Liver (tissue), 9 donors: ENCODE data around the gene WDR19. TPM values are rescaled to one million over a fixed set of nuclear protein-coding genes. Genes with fewer than 3 reads are reported as not detected.

Source experiments
- DNase-seq: peaks from one replicate; pipeline ENCODE4 v3.0.0-alpha.2; 2017; ENCODE audit warnings: low spot score
- H3K27ac ChIP-seq, 2 donors: one replicate each; pipeline ENCODE4 v1.7.0; 2013; ENCODE audit warnings: inconsistent platforms in 2 of 2, low read length in 2 of 2, control low read depth in 1 of 2, low read depth in 1 of 2, mild to moderate bottlenecking in 1 of 2
- H3K27me3 ChIP-seq, 4 donors: one replicate each; pipeline versions ENCODE4 v1.6.1 to v1.7.0; 2013; ENCODE audit warnings: low read length in 3 of 4, inconsistent platforms in 1 of 4, mild to moderate bottlenecking in 1 of 4, moderate library complexity in 1 of 4; ENCODE audit not compliant: control insufficient read depth in 4 of 4, insufficient read depth in 4 of 4
- H3K36me3 ChIP-seq, 4 donors: one replicate each; pipeline versions ENCODE4 v1.6.1 to v1.7.0; 2013; ENCODE audit warnings: low read length in 3 of 4, mild to moderate bottlenecking in 3 of 4, low read depth in 1 of 4, moderate library complexity in 1 of 4; ENCODE audit not compliant: control insufficient read depth in 4 of 4, insufficient read depth in 3 of 4
- H3K4me1 ChIP-seq, 4 donors: one replicate each; pipeline versions ENCODE4 v1.6.1 to v1.7.0; 2013; ENCODE audit warnings: low read length in 3 of 4, mild to moderate bottlenecking in 3 of 4, moderate library complexity in 1 of 4; ENCODE audit not compliant: control insufficient read depth in 4 of 4, insufficient read depth in 4 of 4
- H3K4me3 ChIP-seq, 3 donors: one replicate each; pipeline versions ENCODE4 v1.6.1 to v1.7.0; 2013; ENCODE audit warnings: low read length in 3 of 3, control low read depth in 1 of 3, low read depth in 1 of 3, mild to moderate bottlenecking in 1 of 3
- H3K9ac ChIP-seq, 2 donors: one replicate each; pipeline ENCODE4 v1.7.0; 2013; ENCODE audit warnings: low read length in 2 of 2, mild to moderate bottlenecking in 2 of 2, moderate library complexity in 2 of 2, control low read depth in 1 of 2, low read depth in 1 of 2
- H3K9me3 ChIP-seq, 4 donors: one replicate each; pipeline versions ENCODE4 v1.6.1 to v1.7.0; 2013; ENCODE audit warnings: low read length in 3 of 4; ENCODE audit not compliant: control insufficient read depth in 4 of 4
- EGR1 ChIP-seq, 2 donors: IDR thresholded peaks; 2 replicates each; pipeline ENCODE4 v1.6.1; 2016 to 2018; ENCODE audit warnings: antibody characterized with exemption in 2 of 2, low read depth in 2 of 2
- FOXA1 ChIP-seq: IDR thresholded peaks from 2 replicates; pipeline ENCODE4 v1.6.1; 2016; ENCODE audit warnings: antibody characterized with exemption
- GABPA ChIP-seq, 2 donors: IDR thresholded peaks in 1 of 2; conservative IDR thresholded peaks in 1 of 2; 2 replicates each; pipeline ENCODE4 v1.6.1; 2016; ENCODE audit warnings: antibody characterized with exemption in 2 of 2, mild to moderate bottlenecking in 1 of 2, moderate library complexity in 1 of 2
- HNF4A ChIP-seq, 2 donors: conservative IDR thresholded peaks; 2 replicates each; pipeline ENCODE4 v1.6.1; 2016; ENCODE audit warnings: antibody characterized with exemption in 2 of 2, mild to moderate bottlenecking in 2 of 2
- HNF4G ChIP-seq: IDR thresholded peaks from 2 replicates; pipeline ENCODE4 v1.6.1; 2016; ENCODE audit warnings: antibody characterized with exemption
- JUND ChIP-seq, 2 donors: IDR thresholded peaks; 2 replicates each; pipeline ENCODE4 v1.6.1; 2016; ENCODE audit warnings: antibody characterized with exemption in 2 of 2
- NR2F2 ChIP-seq: IDR thresholded peaks from 2 replicates; pipeline ENCODE4 v1.6.1; 2016; ENCODE audit warnings: antibody characterized with exemption
- RAD21 ChIP-seq, 2 donors: IDR thresholded peaks; 2 replicates each; pipeline ENCODE4 v1.6.1; 2016; ENCODE audit warnings: antibody characterized with exemption in 2 of 2, mild to moderate bottlenecking in 2 of 2
- RXRA ChIP-seq, 2 donors: IDR thresholded peaks; 2 replicates each; pipeline ENCODE4 v1.6.1; 2017 to 2018; ENCODE audit warnings: antibody characterized with exemption in 2 of 2, mild to moderate bottlenecking in 1 of 2
- SP1 ChIP-seq: IDR thresholded peaks from 2 replicates; pipeline ENCODE4 v1.6.1; 2018; ENCODE audit warnings: antibody characterized with exemption, mild to moderate bottlenecking
- TAF1 ChIP-seq: conservative IDR thresholded peaks from 2 replicates; pipeline ENCODE4 v1.6.1; 2016; ENCODE audit warnings: antibody characterized with exemption, mild to moderate bottlenecking
- WGBS: extraction: QIAGEN DNeasy Blood & Tissue Kit; methylation state at CpG from one replicate; pipeline ENCODE4 v1.1.7; 2013; 5-methylcytosine and 5-hydroxymethylcytosine counted together
- polyA plus RNA-seq, 2 donors: library from polyadenylated mRNA; stranded (reverse) in 1 of 2; unstranded in 1 of 2; fragments of 200-250 nt in 1 of 2; fragments of >200 nt in 1 of 2; fragmentation: Nextera tagmentation in 1 of 2; extraction: Ambion mirVana in 1 of 2; gene quantifications; one replicate each; pipeline versions ENCODE4 v1.2.1 to v1.2.3, GENCODE V29; 2013 to 2015
- total RNA-seq, 2 donors: library from RNA; depleted of rRNA; stranded (reverse); fragments of >200 nt; gene quantifications; one replicate each; pipeline ENCODE4 v1.2.3, GENCODE V29; 2014
- TF ChIP-seq, protein P1 (sequence below): fragments of 150-350 bp; IDR thresholded peaks from 2 replicates; pipeline ENCODE4 v1.5.1; 2017; ENCODE audit warnings: improper control_type of control experiment, low read depth, low read length; ENCODE audit not compliant: missing input control
- TF ChIP-seq, protein P2 (sequence below): IDR thresholded peaks from 2 replicates; pipeline ENCODE4 v1.6.1; 2016; ENCODE audit warnings: antibody characterized with exemption
- TF ChIP-seq, protein P3 (sequence below): IDR thresholded peaks from 2 replicates; pipeline ENCODE4 v1.6.1; 2016; ENCODE audit warnings: antibody characterized with exemption
- TF ChIP-seq, protein P4 (sequence below): IDR thresholded peaks from 2 replicates; pipeline ENCODE4 v1.6.1; 2016; ENCODE audit warnings: antibody characterized with exemption, mild to moderate bottlenecking
- TF ChIP-seq, protein P5 (sequence below): IDR thresholded peaks from 2 replicates; pipeline ENCODE4 v1.6.1; 2016; ENCODE audit warnings: antibody characterized with exemption
- donor health status: healthy.
- donor health status: healthy.
- donor health status: healthy.
- donor health status: healthy.
- donor health status: healthy.

Gene WDR19
- total and polyA plus RNA-seq, 4 donors = 9.5 to 34.3 (median 17.7) TPM

DNA sequence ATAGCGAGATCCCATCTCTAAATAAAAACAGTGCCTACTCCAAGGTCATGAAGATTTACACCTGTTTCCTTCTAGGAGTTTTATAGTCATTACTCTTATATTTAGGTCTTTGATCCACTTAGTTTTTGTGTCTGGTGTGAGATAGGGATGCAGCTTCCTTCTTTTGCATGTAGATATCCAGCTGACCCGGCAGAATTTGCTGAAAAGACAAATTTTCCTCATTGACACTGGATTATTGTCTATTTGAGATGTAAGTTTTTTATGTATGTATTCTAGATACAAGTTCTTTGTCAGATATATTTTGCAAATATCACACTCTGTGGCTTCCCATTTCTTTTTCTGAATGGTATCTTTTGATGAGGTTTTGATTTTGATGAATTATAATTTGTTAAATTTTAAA is 98.4 kb downstream of the WDR19 start:
- H3K27me3 ChIP-seq = no peaks in the 10 kb centered on the region
- peaks cover 2 to 21% (median 12%) of the 10 kb centered on the region in 4 donors for H3K36me3 ChIP-seq
- no peaks in the 10 kb centered on the region for H3K4me1 ChIP-seq
- no peaks in the 10 kb centered on the region for H3K9me3 ChIP-seq
- no peak overlapping the region for H3K4me3 ChIP-seq
- 97% methylated on average over 2 of the region's 2 CpGs for WGBS
- TF ChIP-seq, protein P1, sequence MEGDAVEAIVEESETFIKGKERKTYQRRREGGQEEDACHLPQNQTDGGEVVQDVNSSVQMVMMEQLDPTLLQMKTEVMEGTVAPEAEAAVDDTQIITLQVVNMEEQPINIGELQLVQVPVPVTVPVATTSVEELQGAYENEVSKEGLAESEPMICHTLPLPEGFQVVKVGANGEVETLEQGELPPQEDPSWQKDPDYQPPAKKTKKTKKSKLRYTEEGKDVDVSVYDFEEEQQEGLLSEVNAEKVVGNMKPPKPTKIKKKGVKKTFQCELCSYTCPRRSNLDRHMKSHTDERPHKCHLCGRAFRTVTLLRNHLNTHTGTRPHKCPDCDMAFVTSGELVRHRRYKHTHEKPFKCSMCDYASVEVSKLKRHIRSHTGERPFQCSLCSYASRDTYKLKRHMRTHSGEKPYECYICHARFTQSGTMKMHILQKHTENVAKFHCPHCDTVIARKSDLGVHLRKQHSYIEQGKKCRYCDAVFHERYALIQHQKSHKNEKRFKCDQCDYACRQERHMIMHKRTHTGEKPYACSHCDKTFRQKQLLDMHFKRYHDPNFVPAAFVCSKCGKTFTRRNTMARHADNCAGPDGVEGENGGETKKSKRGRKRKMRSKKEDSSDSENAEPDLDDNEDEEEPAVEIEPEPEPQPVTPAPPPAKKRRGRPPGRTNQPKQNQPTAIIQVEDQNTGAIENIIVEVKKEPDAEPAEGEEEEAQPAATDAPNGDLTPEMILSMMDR = no peak
- TF ChIP-seq FOXA1 = no peak
- no peak for TF ChIP-seq HNF4A (conservative IDR thresholded peaks at IDR 0.05)
- TF ChIP-seq, protein P2, sequence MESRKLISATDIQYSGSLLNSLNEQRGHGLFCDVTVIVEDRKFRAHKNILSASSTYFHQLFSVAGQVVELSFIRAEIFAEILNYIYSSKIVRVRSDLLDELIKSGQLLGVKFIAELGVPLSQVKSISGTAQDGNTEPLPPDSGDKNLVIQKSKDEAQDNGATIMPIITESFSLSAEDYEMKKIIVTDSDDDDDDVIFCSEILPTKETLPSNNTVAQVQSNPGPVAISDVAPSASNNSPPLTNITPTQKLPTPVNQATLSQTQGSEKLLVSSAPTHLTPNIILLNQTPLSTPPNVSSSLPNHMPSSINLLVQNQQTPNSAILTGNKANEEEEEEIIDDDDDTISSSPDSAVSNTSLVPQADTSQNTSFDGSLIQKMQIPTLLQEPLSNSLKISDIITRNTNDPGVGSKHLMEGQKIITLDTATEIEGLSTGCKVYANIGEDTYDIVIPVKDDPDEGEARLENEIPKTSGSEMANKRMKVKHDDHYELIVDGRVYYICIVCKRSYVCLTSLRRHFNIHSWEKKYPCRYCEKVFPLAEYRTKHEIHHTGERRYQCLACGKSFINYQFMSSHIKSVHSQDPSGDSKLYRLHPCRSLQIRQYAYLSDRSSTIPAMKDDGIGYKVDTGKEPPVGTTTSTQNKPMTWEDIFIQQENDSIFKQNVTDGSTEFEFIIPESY = no peak
- no peak for TF ChIP-seq TAF1
- TF ChIP-seq NR2F2 = no peak
- TF ChIP-seq, protein P3, sequence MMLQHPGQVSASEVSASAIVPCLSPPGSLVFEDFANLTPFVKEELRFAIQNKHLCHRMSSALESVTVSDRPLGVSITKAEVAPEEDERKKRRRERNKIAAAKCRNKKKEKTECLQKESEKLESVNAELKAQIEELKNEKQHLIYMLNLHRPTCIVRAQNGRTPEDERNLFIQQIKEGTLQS = no peak
- TF ChIP-seq, protein P4, sequence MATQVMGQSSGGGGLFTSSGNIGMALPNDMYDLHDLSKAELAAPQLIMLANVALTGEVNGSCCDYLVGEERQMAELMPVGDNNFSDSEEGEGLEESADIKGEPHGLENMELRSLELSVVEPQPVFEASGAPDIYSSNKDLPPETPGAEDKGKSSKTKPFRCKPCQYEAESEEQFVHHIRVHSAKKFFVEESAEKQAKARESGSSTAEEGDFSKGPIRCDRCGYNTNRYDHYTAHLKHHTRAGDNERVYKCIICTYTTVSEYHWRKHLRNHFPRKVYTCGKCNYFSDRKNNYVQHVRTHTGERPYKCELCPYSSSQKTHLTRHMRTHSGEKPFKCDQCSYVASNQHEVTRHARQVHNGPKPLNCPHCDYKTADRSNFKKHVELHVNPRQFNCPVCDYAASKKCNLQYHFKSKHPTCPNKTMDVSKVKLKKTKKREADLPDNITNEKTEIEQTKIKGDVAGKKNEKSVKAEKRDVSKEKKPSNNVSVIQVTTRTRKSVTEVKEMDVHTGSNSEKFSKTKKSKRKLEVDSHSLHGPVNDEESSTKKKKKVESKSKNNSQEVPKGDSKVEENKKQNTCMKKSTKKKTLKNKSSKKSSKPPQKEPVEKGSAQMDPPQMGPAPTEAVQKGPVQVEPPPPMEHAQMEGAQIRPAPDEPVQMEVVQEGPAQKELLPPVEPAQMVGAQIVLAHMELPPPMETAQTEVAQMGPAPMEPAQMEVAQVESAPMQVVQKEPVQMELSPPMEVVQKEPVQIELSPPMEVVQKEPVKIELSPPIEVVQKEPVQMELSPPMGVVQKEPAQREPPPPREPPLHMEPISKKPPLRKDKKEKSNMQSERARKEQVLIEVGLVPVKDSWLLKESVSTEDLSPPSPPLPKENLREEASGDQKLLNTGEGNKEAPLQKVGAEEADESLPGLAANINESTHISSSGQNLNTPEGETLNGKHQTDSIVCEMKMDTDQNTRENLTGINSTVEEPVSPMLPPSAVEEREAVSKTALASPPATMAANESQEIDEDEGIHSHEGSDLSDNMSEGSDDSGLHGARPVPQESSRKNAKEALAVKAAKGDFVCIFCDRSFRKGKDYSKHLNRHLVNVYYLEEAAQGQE = no peak
- no peak for TF ChIP-seq GABPA (IDR thresholded peaks at IDR 0.05 in 1 of 2, conservative IDR thresholded peaks at IDR 0.05 in 1 of 2)
- TF ChIP-seq, protein P5, sequence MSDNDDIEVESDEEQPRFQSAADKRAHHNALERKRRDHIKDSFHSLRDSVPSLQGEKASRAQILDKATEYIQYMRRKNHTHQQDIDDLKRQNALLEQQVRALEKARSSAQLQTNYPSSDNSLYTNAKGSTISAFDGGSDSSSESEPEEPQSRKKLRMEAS = no peak
- no peak for TF ChIP-seq JUND (IDR thresholded peaks at IDR 0.05)
- TF ChIP-seq SP1 = no peak
- no peak for TF ChIP-seq EGR1 (IDR thresholded peaks at IDR 0.05; ENCODE audit: low read depth in 2 of 2)
- no peak for TF ChIP-seq RXRA (IDR thresholded peaks at IDR 0.05)
- H3K9ac ChIP-seq = no peak overlapping the region
- no peak for DNase-seq
- no peak overlapping the region for H3K27ac ChIP-seq

DNA sequence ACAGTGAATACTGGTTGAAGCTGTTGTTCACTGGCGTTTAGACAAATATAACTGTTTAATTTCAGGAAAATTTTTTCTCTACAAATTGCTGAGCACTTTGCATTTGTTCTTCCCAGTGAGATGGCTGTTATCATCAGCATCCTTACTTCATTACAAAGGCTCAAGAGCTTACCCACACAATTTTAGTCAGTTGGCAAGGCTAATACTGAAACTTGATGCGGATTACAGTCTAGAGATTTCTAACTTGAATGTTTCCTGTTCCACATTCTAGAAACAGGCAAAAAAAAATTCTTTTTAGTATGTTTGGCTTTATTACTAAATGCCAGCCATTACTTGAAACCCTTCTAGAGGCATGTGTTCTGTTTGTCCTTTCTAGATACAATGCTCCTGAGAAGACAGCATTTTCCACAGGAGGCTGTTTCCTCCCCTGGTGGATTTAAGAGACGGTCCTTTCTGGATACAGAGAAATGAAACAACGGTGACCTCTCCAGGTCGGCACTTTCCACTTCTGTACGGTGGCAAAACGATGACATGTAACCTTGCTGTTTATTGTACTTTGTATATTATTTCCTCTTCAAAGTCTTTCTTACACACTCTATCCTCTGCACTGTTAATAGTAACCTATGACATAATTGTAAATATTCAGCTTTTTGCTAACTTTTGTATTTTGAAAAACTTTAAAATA is 102.9 kb downstream of the WDR19 start:
- Histone ChIP-seq H3K9me3 (no peaks in the 10 kb centered on the region), H3K4me1 (no peaks in the 10 kb centered on the region), H3K4me3 (no peak overlapping the region), H3K27ac (no peak overlapping the region), H3K36me3 (peaks cover 6 to 38% (median 35%) of the 10 kb centered on the region in 4 donors), H3K27me3 (no peaks in the 10 kb centered on the region), H3K9ac (no peak overlapping the region)
- TF ChIP-seq HNF4G = no peak
- TF ChIP-seq EGR1 (IDR thresholded peaks at IDR 0.05; ENCODE audit: low read depth in 2 of 2) = no peak
- TF ChIP-seq, protein P1 = no peak
- TF ChIP-seq NR2F2 = no peak
- TF ChIP-seq, protein P2 = no peak
- TF ChIP-seq HNF4A (conservative IDR thresholded peaks at IDR 0.05) = no peak
- peak in 1 of 2 donors; percentile 16 for TF ChIP-seq RAD21 (IDR thresholded peaks at IDR 0.05)
- WGBS = 70% methylated on average over 7 of the region's 7 CpGs
- DNase-seq = no peak
